ENCODE data around the gene C17orf75.

Gene C17orf75

GRCh38 chr17:32298298-32298697 is 43.7 kb downstream of the C17orf75 start:
- H3K27me3 ChIP-seq (ENCODE audit: low read depth, low read length) = peaks cover 41% of the 10 kb centered on the region
- H3K27ac ChIP-seq (ENCODE audit: low read length) = no peak overlapping the region
- H3K4me1 ChIP-seq (ENCODE audit: low read length) = peaks cover 7% of the 10 kb centered on the region
- H3K9ac ChIP-seq (ENCODE audit: low read length) = no peak overlapping the region
- no peak overlapping the region for H3K4me3 ChIP-seq (ENCODE audit: low read length)
- no peaks in the 10 kb centered on the region for H3K36me3 ChIP-seq (replicated peaks; ENCODE audit: low read depth, low read length)
- H3K79me2 ChIP-seq (ENCODE audit: low read length) = no peaks in the 10 kb centered on the region
- no peaks in the 10 kb centered on the region for H3K9me3 ChIP-seq (ENCODE audit: insufficient read depth, low read length)
- no peak overlapping the region for H3K4me2 ChIP-seq (ENCODE audit: low read length)
- TF ChIP-seq, protein P1, sequence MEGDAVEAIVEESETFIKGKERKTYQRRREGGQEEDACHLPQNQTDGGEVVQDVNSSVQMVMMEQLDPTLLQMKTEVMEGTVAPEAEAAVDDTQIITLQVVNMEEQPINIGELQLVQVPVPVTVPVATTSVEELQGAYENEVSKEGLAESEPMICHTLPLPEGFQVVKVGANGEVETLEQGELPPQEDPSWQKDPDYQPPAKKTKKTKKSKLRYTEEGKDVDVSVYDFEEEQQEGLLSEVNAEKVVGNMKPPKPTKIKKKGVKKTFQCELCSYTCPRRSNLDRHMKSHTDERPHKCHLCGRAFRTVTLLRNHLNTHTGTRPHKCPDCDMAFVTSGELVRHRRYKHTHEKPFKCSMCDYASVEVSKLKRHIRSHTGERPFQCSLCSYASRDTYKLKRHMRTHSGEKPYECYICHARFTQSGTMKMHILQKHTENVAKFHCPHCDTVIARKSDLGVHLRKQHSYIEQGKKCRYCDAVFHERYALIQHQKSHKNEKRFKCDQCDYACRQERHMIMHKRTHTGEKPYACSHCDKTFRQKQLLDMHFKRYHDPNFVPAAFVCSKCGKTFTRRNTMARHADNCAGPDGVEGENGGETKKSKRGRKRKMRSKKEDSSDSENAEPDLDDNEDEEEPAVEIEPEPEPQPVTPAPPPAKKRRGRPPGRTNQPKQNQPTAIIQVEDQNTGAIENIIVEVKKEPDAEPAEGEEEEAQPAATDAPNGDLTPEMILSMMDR (IDR thresholded peaks at IDR 0.05; ENCODE audit: low read depth, low read length) = no peak
- no peak for TF ChIP-seq EZH2phosphoT487 (IDR thresholded peaks at IDR 0.05; ENCODE audit: low read depth)
- H2AFZ ChIP-seq (ENCODE audit: low read depth, low read length) = no peak overlapping the region
- H4K20me1 ChIP-seq (ENCODE audit: insufficient read depth, low read length) = no peaks in the 10 kb centered on the region; the same call in 1 of the 2 replicates

DNA sequence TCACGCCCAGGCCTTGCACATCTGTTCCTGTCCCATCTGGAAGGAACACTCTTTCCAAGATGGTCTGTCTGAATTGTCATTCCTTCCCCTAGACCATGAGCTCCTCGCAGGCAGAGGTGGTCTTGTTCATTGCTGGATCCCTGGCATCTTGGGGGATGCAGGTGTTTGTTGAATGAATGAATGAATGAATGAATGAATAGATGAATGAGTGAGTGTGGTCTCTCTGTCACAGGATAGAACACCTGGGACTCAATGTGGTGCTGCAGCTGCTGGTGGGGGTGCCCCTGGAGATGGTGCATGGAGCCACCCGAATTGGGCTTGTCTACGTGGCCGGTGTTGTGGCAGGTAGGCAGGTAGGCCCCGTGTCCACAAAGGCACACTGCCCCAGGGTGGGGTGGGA is 44.1 kb downstream of the C17orf75 start:
- Histone ChIP-seq H3K27me3 (ENCODE audit: low read depth, low read length) (peaks cover 43% of the 10 kb centered on the region), H3K27ac (ENCODE audit: low read length) (no peak overlapping the region), H3K4me1 (ENCODE audit: low read length) (peaks cover 11% of the 10 kb centered on the region), H3K79me2 (ENCODE audit: low read length) (no peaks in the 10 kb centered on the region), H3K4me3 (ENCODE audit: low read length) (no peak overlapping the region), H4K20me1 (ENCODE audit: insufficient read depth, low read length) (no peaks in the 10 kb centered on the region; the same call in 1 of the 2 replicates), H2AFZ (ENCODE audit: low read depth, low read length) (no peak overlapping the region), H3K9me3 (ENCODE audit: insufficient read depth, low read length) (no peaks in the 10 kb centered on the region), H3K4me2 (ENCODE audit: low read length) (no peak overlapping the region), H3K9ac (ENCODE audit: low read length) (no peak overlapping the region), H3K36me3 (replicated peaks; ENCODE audit: low read depth, low read length) (no peaks in the 10 kb centered on the region)
- TF ChIP-seq, protein P1 (IDR thresholded peaks at IDR 0.05; ENCODE audit: low read depth, low read length) = no peak
- TF ChIP-seq EZH2phosphoT487 (IDR thresholded peaks at IDR 0.05; ENCODE audit: low read depth) = no peak

- H4K20me1 ChIP-seq (ENCODE audit: insufficient read depth, low read length) = no peaks in the 10 kb centered on the region; the same call in 1 of the 2 replicates
- peaks cover 14% of the 10 kb centered on the region for H3K4me1 ChIP-seq (ENCODE audit: low read length)
- no peaks in the 10 kb centered on the region for H3K36me3 ChIP-seq (replicated peaks; ENCODE audit: low read depth, low read length)
- H3K4me3 ChIP-seq (ENCODE audit: low read length) = no peak overlapping the region
- H3K27me3 ChIP-seq (ENCODE audit: low read depth, low read length) = peaks cover 46% of the 10 kb centered on the region
- H3K4me2 ChIP-seq (ENCODE audit: low read length) = no peak overlapping the region
- TF ChIP-seq, protein P1 (IDR thresholded peaks at IDR 0.05; ENCODE audit: low read depth, low read length) = no peak
- no peak for TF ChIP-seq EZH2phosphoT487 (IDR thresholded peaks at IDR 0.05; ENCODE audit: low read depth)
- no peak overlapping the region for H3K9ac ChIP-seq (ENCODE audit: low read length)
- H2AFZ ChIP-seq (ENCODE audit: low read depth, low read length) = no peak overlapping the region
- H3K79me2 ChIP-seq (ENCODE audit: low read length) = no peaks in the 10 kb centered on the region
- H3K27ac ChIP-seq (ENCODE audit: low read length) = no peak overlapping the region
- no peaks in the 10 kb centered on the region for H3K9me3 ChIP-seq (ENCODE audit: insufficient read depth, low read length)
Observed at GRCh38 chr17:32297424-32297823, 44.5 kb downstream of the C17orf75 start.

DNA sequence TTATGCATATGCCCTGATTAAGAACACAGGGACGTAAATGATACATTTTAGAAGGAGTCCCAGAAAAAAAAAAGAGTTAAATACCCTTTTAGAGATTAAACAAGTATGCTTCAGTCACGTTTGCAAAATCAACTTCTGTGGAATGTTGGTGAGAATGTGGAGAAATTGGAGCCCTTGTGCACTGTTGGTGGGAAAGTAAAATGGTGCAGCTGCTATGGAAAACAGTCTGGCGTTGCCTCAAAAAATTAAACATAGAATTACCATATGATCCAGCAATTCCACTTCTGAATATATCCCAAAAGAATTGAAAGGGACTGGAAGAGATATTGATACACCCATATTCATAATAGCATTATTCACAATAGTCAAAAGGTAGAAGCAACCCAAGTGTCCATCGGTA is 49.9 kb downstream of the C17orf75 start:
- Histone ChIP-seq H3K9ac (ENCODE audit: low read length) (no peak overlapping the region), H4K20me1 (ENCODE audit: insufficient read depth, low read length) (no peaks in the 10 kb centered on the region; the same call in 1 of the 2 replicates), H3K9me3 (ENCODE audit: insufficient read depth, low read length) (no peaks in the 10 kb centered on the region), H2AFZ (ENCODE audit: low read depth, low read length) (no peak overlapping the region), H3K79me2 (ENCODE audit: low read length) (no peaks in the 10 kb centered on the region), H3K4me2 (ENCODE audit: low read length) (no peak overlapping the region), H3K27me3 (ENCODE audit: low read depth, low read length) (peaks cover 71% of the 10 kb centered on the region), H3K36me3 (replicated peaks; ENCODE audit: low read depth, low read length) (no peaks in the 10 kb centered on the region), H3K4me1 (ENCODE audit: low read length) (peaks cover 17% of the 10 kb centered on the region), H3K27ac (ENCODE audit: low read length) (no peak overlapping the region), H3K4me3 (ENCODE audit: low read length) (no peak overlapping the region)
- TF ChIP-seq, protein P1 (IDR thresholded peaks at IDR 0.05; ENCODE audit: low read depth, low read length) = no peak
- TF ChIP-seq EZH2phosphoT487 (IDR thresholded peaks at IDR 0.05; ENCODE audit: low read depth) = no peak

All from OCI-LY3 (cell line).